Nucleus accumbens (tissue), 56 donors: ENCODE measurements around the gene LAIR1.
A peak's percentile ranks its signal among the peaks of the same experiment; 100 is the strongest.
"Not testable (repeated sequence)": the region's sequence is repeated elsewhere in the genome, so short reads cannot be mapped to it uniquely, and the experiment has no call there.

ENCODE experiments used
- DNase-seq, 56 donors: peaks; one replicate each; lab custom pipeline; 2025; lab: John Stamatoyannopoulos, UW

LAIR1 gene, protein sequence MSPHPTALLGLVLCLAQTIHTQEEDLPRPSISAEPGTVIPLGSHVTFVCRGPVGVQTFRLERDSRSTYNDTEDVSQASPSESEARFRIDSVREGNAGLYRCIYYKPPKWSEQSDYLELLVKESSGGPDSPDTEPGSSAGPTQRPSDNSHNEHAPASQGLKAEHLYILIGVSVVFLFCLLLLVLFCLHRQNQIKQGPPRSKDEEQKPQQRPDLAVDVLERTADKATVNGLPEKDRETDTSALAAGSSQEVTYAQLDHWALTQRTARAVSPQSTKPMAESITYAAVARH

DNA sequence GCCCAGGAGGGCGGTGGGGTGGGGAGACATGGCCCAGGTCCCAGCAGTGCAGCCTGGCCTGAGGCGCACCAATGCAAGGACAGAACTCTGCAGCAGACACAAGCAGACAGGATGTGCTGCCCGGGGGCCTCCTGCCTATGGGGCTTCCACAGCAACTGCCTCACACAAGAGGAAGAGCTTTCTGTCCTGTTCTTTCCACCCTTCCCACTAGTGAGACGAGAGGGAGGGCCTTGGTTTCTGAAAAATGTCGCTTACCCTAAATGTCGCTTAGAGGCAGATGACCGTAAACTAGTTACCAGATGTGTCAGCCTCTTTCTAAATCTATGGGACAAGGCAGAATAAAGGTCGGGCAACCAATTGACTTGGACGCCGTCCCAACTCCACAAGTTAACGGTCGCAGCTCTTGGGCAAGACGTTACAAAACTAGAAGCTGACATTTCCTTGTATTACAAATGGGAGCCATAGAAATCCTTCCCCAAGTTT lies at the start of gene LAIR1:
Gene LAIR1, minus strand, starts transcription at position 157 of the 483 bp plus-strand sequence. Its CDS starts 127 bp downstream, at position 30.
- peak in 4 of 56 donors; percentile 5 to 31 (median 18) for DNase-seq

GRCh38 chr19:54414156-54414555 lies 49.4 kb upstream of the LAIR1 start:
- DNase-seq = no peak

GRCh38 chr19:54412877-54413276 lies 48.1 kb upstream of the LAIR1 start:
- DNase-seq = no peak

DNA sequence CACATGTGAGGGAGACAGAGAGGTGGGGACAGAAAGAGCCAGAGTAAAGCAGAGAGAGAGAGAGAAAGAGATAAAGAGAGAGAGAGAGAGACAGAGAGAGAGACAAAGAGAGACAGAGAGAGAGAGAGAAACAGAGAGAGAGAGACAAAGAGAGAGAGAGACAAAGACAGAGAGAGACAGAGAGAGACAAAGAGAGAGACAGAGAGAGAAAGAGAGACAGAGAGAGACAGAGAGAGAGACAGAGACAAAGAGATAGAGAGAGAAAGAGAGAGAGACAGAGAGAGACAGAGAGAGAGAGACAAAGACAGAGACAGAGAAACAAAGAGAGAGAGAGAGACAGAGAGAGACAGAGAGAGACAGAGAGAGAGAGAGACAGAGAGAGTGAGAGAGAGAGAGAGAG lies 46.3 kb upstream of the LAIR1 start:
- no peak for DNase-seq

GRCh38 chr19:54408456-54409026 lies 43.8 kb upstream of the LAIR1 start:
- DNase-seq = no peak

GRCh38 chr19:54407780-54408179 lies 43.0 kb upstream of the LAIR1 start:
- DNase-seq = no peak

DNA sequence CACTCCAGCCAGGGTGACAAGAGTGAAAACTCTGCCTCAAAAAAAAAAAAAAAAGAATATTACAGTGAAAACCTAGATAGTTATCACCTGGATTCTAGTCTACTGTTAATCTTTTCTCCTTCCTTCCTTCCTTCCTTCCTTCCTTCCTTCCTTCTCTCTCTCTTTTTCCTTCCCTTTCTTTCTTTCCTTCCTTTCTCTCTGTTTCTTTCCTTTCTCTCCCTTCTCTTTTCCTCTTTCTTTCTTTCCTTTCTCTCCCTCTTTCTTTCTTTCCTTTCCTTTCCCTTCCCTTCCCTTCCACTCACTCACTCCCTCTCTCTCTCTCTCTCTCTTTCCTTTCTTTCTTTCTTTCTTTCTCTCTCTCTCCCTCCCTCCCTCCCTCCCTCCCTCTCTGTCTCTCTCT lies 40.9 kb upstream of the LAIR1 start:
- no peak for DNase-seq

GRCh38 chr19:54403054-54403453 lies 38.3 kb upstream of the LAIR1 start:
- no peak for DNase-seq

GRCh38 chr19:54400913-54401312 lies 36.2 kb upstream of the LAIR1 start:
- peak in 7 of 56 donors; percentile 7 to 36 (median 28) for DNase-seq

DNA sequence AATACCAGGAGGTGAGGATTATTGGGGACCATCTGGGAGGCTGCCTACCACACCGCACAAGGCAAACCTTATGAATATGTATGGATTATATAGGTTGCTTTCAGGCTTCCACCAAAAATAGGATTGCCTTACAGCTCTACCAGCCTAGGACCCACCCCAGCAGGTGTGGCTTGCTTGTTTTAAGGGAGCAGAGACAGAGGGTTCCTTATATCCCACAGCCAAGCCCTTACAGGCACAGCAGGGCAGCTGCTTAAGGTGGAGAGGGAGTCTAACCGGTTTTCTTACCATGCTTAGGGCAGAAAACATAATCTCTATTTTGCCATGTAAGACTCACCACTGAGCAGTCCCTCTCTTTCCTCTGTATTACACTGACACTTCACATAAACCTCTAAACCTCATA lies 34.5 kb upstream of the LAIR1 start:
- DNase-seq = no peak

DNA sequence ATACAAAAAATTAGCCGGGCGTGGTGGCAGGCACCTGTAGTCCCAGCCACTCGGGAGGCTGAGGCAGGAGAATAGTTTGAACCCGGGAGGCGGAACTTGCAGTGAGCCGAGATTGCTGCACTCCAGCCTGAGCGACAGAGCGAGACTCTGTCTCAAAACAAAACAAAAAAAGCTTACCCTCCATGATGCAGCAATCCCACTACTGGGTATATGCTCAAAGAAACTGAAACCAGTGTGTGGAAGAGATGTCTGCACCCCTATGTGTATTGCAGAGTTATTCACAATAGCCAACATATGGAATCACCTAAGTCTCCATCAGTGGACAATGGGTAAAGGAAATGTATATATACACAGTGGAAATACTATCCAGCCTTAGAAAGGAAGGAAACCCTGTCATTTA lies 31.0 kb upstream of the LAIR1 start:
- DNase-seq = no peak

DNA sequence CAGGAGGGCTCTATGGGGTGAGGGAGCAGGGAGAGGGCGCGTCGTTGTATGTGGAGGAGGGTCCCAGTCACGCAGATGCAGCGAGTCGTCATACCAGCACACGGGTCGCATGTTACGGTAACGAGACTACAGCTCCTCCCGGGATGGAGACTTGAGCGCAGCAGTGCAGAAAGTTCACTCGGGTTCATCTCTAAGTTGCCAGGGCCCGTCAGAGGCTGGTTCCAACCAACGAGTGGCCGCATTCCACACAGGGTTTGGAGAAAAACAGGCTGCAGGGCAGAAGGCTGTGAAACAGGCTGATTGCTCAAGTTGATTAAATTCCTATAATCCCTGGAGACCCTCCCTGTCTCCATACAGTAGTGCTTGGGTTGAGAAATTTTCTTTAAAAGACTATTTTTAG lies 28.6 kb upstream of the LAIR1 start:
- no peak for DNase-seq

DNA sequence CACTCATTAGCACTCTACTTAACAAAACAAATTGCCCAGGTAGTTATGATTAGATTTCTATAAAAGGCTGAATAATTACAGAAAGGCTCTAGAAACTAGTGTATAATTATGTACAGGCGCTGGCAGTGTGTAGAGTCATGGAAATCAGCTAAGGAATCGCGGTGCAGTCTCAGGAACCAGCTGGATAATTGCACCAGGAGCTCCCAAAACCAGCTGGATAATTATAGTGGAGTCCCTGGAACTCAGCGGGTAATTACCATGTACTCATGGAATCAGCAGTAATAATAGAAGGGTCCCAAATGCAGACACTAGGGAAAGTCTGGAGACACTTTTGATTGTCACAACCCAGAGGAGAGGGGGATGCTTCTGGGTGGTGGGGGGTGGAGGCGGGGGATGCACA lies 27.4 kb upstream of the LAIR1 start:
- DNase-seq = no peak

GRCh38 chr19:54391589-54392061 lies 26.9 kb upstream of the LAIR1 start:
- DNase-seq = peak in 1 of 56 donors; percentile 7

- peak in 29 of 56 donors; percentile 3 to 67 (median 18) for DNase-seq
Measured at GRCh38 chr19:54390942-54391577, 26.3 kb upstream of the LAIR1 start.

GRCh38 chr19:54389553-54389952 lies 24.8 kb upstream of the LAIR1 start:
- DNase-seq = no peak

GRCh38 chr19:54388802-54389139 lies 24.0 kb upstream of the LAIR1 start:
- no peak for DNase-seq

- peak in 4 of 56 donors; percentile 8 to 34 (median 26) for DNase-seq
Measured at GRCh38 chr19:54387991-54388801, 23.5 kb upstream of the LAIR1 start.

DNA sequence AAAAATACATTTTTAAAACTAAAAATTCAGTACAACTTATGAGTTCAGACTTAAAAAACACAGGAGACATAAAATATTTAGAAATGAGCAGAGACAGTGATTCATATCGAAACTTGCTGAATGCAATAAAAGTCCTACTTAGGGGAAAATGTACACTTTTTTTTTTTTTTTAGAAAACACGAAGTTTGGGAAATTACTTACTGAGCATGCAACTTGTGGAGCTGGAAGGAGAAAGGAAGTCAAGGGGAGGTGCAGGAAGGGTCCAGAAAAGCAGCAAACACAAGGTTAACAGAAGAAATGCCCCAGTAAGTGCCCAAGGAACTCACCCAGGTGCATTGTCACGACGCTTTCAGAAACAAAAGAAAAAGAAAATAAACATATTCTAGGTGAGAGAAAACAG lies 18.6 kb upstream of the LAIR1 start:
- no peak for DNase-seq

GRCh38 chr19:54382041-54382440 lies 17.3 kb upstream of the LAIR1 start:
- not testable (repeated sequence) for DNase-seq

DNA sequence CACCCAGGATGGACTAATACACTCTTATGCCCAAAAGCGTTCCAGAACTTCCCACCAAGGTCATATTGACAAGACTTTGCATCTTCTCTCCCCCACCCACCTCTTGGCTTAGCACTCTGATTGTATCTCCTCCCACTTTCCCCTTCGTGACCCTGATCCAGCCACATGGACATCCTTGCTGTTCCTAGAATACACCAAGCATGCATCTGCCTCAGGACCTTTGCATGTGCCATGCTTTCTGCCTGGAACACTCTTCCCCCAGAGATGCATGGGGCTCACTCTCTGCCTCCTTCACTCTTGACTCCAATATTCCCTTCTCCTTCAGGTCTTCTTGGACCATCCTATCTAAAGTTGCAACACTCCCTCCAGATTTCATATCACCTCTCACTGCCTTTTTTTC lies 16.2 kb upstream of the LAIR1 start:
- DNase-seq = no peak
